CD4-positive, alpha-beta T cell treated with Interleukin-17A for 1 hour (primary cell): Measurements from ENCODE around the gene ZNF428.
A peak's percentile ranks its signal among the peaks of the same experiment; 100 is the strongest.
"Not testable (repeated sequence)": the region's sequence is repeated elsewhere in the genome, so short reads cannot be mapped to it uniquely, and the experiment has no call there.

Source experiments
- DNase-seq: peaks from one replicate; pipeline ENCODE4 v3.0.0-alpha.2; 2020

Gene ZNF428, protein sequence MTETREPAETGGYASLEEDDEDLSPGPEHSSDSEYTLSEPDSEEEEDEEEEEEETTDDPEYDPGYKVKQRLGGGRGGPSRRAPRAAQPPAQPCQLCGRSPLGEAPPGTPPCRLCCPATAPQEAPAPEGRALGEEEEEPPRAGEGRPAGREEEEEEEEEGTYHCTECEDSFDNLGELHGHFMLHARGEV

GRCh38 chr19:43619262-43620060 lies at the start of gene ZNF428:
TSS of gene ZNF428 (minus strand) at chr19:43619629. CDS start at chr19:43614304, 5,325 bp downstream.
- DNase-seq, result peak; percentile 91

GRCh38 chr19:43668406-43669109 lies 49.1 kb upstream of the ZNF428 start:
- peak; percentile 98 for DNase-seq

DNA sequence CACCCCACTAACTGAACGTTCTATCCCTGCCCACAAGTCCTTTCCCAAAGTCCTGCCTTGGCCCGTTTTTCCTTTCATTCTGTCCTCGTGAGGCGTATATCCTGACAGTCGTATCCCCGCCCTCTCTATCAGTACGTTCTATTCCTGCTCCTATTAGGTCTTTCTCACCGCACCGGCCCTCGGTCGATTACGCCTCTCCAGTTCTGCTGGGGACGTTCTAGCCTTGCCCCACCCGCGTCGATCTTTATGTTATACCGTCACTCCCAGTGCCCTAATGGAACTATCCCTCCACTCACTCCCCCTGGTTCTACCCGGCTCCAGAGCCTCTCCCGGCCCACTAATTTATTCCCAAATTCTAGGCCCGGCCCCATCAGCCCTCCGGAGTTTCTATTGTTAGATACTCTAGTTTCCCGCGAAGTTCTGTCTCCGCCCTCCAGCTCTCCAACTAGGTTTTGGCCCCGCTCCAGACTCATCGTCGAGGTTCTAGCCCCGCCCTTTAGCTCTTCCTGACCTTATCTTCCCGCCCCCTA lies 48.5 kb upstream of the ZNF428 start:
- DNase-seq, result no peak

DNA sequence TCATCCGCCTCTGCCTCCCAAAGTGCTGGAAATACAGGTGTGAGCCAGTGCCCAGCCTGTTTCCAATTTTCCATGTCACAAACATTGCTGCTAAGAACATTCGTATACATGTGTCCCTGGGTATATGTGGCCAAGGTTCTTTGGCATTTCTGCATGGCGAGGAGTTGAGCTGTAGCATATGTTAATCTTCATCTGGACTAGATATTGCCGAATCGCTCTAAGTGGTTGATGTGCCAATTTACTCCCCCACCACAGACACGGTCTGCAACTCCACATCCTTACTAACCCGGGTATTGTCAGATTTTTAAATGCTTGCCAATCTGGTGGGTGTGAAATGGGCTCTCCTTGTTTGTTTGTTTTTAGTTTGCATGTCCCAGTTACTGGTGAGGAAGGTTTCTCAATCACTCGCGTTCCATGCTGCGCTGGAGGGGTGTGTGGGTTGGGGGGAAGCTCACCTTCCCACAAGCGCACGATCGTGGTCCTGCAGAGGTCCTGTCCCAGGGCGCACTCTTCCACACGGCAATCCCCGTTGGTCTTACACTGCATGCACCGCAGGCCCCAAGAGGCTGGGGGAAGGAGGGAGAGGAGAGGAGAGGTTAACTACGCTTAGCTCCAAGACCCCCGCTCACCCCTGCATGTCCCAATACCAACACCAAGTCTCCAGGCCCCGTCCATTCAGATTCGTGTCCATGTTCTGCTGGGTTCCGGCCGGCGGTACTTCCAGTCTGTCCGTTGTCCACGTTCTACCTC lies 47.9 kb upstream of the ZNF428 start:
- DNase-seq, result no peak

DNA sequence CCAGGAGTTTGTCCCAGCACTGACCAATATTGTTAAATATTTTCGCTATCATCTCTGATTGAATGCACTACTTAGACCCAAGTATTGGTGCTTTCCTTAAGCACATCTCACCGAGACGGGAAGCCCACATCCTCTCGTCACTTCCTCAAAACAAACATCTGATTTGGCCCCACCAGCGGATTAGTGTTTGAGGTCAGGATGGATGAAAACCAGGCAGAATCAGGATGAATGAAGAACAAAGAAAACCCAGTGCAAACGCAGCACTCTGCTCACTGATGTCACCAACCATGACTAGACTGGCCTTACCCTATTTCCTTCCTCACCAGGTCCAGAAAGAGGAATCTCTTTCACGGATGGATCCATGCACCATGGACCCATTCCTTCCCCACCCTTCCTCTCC lies 44.6 kb upstream of the ZNF428 start:
- DNase-seq, result peak; percentile 78

DNA sequence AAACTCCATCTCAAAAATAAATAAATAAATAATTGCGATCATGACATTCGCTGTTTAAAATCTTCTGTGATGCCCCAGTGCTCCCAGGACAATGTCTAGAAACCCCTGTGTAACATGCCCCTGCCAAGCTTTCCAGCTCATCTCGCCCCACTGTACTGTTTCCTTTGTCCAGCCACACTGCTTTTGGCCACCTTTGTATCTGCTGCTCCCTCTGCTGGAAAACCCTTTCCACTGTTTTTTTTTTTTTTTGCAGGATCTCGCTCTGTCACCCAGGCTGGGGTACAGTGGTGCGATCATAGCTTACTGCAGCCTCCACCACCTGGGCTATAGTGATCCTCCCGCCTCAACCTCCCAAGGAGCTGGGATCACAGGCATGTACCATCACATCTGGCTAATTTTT lies 43.1 kb upstream of the ZNF428 start:
- no peak for DNase-seq

- no peak for DNase-seq
Observed at GRCh38 chr19:43660971-43661360, 41.5 kb upstream of the ZNF428 start.

- no peak for DNase-seq
Observed at GRCh38 chr19:43660301-43660970, 41.0 kb upstream of the ZNF428 start.

DNA sequence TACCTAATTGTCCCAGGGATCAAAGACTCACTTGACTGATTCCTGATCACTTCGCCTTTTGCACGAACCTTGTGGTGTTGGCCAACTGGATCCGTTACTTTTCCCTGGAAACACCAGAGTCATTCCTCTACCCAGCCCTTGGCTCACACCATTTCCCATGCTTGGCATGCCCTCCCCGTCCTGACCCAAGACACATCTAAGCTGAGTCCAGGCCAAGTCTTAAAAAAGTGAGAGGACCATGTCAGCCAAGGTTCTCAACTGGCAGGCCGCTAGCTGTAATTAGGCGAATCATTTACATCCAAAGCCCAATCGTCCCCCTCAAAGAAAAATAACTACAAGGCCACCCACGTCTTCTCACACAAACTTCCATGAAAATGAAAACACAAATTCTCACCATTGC lies 39.1 kb upstream of the ZNF428 start:
- no peak for DNase-seq

GRCh38 chr19:43658001-43658400 lies 38.6 kb upstream of the ZNF428 start:
- DNase-seq, result no peak

- no peak for DNase-seq
Observed at GRCh38 chr19:43656436-43656835, 37.0 kb upstream of the ZNF428 start.

DNA sequence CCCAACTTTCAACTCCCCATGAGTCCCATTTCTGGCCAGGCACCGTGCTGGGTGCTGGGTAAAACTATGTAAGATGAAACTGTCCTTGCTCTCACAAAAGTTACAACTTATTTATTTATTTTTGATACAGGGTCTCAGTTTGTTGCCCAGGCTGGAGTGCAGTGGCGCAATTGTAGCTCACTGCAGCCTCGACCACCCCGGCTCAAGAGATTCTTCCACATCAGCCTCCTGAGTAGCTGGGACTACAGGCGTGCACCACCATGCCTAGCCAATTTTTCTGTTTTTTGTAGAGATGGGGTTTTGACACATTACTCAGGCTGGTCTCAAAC lies 33.1 kb upstream of the ZNF428 start:
- no peak for DNase-seq

GRCh38 chr19:43651758-43652545 lies 32.5 kb upstream of the ZNF428 start:
- DNase-seq, result peak; percentile 55

GRCh38 chr19:43650276-43650675 lies 30.8 kb upstream of the ZNF428 start:
- not testable (repeated sequence) for DNase-seq

DNA sequence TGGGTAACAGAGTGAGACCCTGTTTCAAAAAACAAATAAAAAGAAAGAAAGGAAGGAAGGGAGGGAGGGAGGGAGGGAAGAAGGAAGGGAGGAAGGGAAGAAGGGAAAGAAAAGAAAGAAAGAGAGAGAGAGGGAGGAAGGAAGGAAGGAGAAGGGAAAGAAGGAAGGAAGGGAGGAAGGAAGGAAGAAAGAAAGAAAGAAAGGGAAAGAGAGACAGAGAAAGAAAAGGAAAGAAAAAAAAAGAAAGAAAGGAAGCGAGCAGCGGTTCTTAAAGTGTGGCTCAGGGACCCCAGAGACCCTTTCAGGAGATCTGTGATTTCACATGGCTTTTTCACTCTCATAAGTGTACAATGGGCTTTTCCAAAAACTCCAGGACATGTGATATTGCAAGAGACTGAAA lies 30.1 kb upstream of the ZNF428 start:
- DNase-seq, result no peak

DNA sequence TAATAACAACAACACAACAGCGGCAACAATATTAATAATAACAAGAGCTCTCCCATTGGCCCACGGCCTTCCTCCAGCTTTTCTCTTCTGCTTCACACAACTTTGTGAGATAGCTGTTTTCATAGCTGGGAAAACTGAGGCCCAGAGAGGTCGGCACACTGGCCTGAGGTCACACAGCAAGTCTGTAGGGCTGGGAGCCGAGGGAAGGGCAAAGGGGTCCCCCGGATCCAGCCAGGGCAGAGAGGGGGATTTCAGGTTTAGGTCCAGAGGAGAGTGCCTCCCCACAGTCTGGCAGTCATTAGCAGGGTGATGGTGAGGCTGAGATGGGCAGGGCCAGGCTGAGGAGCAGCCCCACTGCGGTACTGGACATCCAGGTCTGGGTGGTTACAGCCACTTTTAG lies 29.2 kb upstream of the ZNF428 start:
- DNase-seq, result no peak

DNA sequence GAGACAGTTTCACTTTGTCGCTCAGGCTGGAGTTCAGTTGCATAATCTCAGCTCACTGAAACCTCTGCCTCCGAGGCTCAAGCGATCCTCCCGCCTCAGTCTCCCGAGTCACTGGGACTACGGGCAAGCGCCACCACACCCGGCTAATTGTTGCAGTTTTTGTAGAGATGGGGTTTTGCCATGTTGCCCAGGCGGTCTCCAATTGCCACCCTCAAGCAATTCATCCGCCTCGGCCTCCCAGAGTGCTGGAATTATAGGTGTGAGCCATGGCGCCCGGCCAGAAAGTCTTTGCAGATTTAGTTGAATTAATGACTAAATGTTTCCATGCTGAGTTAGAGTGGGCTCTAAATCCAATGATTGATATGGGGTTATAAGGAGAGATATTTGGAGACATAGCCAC lies 24.8 kb upstream of the ZNF428 start:
- no peak for DNase-seq

GRCh38 chr19:43643326-43643725 lies 23.9 kb upstream of the ZNF428 start:
- no peak for DNase-seq

- DNase-seq, result no peak
Observed at GRCh38 chr19:43642531-43642930, 23.1 kb upstream of the ZNF428 start.

GRCh38 chr19:43641333-43641732 lies 21.9 kb upstream of the ZNF428 start:
- DNase-seq, result no peak

DNA sequence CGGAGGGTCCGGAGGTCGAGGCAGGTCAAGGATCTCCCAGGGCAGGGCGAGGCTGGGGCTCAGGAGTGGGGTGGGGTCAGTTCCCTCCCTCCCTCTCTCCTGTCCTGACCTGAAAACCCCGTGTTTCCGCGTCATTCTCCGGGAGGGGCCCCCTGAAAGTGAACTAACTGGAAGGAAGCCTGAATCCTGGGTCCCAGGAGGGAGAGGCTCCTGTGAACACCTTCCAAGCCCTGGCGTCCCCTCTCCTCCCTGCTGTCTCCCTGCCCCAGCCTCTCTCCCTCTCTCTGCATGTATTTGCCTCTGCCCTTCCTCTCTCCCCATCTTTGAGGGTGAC lies 21.0 kb upstream of the ZNF428 start:
- DNase-seq, result no peak
